Activated T-cell treated with anti-CD3 and anti-CD28 coated beads, Interleukin-2, amount 50 U/mL, for 1 hour (primary cell): ENCODE data around the gene FGA.

Experiments used
- DNase-seq: peaks from one replicate; pipeline ENCODE4 v3.0.0-alpha.2; 2020

The FGA gene

GRCh38 chr4:154578919-154579318 is 11.6 kb downstream of the FGA start:
- DNase-seq: no peak

GRCh38 chr4:154577324-154577723 is 13.2 kb downstream of the FGA start:
- no peak for DNase-seq

GRCh38 chr4:154574311-154574710 is 16.2 kb downstream of the FGA start:
- DNase-seq: no peak

- no peak for DNase-seq
These were observed 17.2 kb downstream of the FGA start for GRCh38 chr4:154573190-154573870.

- DNase-seq: no peak
These were observed 21.0 kb downstream of the FGA start for GRCh38 chr4:154569584-154569983.

- no peak for DNase-seq
These were observed 21.5 kb downstream of the FGA start for GRCh38 chr4:154569028-154569427.

GRCh38 chr4:154566639-154567204 is 23.8 kb downstream of the FGA start:
- DNase-seq: no peak

- no peak for DNase-seq
These were observed 24.8 kb downstream of the FGA start for GRCh38 chr4:154565704-154566103.

GRCh38 chr4:154564311-154564710 is 26.2 kb downstream of the FGA start:
- no peak for DNase-seq

GRCh38 chr4:154562697-154563254 is 27.8 kb downstream of the FGA start, which contains the start of gene FGB:
Gene FGB, plus strand, starts transcription at chr4:154563011. Its CDS starts 8 bp downstream, at chr4:154563019.
- DNase-seq: no peak

GRCh38 chr4:154560824-154561231 is 29.7 kb downstream of the FGA start:
- no peak for DNase-seq

- no peak for DNase-seq
These were observed 30.1 kb downstream of the FGA start for GRCh38 chr4:154560419-154560801.

GRCh38 chr4:154559494-154560418 is 30.8 kb downstream of the FGA start:
- DNase-seq: no peak

- no peak for DNase-seq
These were observed 31.4 kb downstream of the FGA start for GRCh38 chr4:154559141-154559493.

GRCh38 chr4:154551872-154552686 is 38.5 kb downstream of the FGA start:
- DNase-seq: peak; percentile 69

- DNase-seq: peak; percentile 97
These were observed 40.4 kb downstream of the FGA start, which contains the start of gene PLRG1 for GRCh38 chr4:154549894-154550790. Gene PLRG1, minus strand, starts transcription at chr4:154550400. Its CDS starts 92 bp downstream, at chr4:154550308.

GRCh38 chr4:154545689-154546088 is 44.9 kb downstream of the FGA start:
- DNase-seq: no peak

- no peak for DNase-seq
These were observed 48.2 kb downstream of the FGA start for GRCh38 chr4:154542271-154542879.
